Esophagus squamous epithelium (tissue), 5 donors: ENCODE results near the gene CHMP1A. TPM values are rescaled to one million over a fixed set of nuclear protein-coding genes. Genes with fewer than 3 reads are reported as not detected.

ENCODE experiments used
- DNase-seq: peaks from one replicate; lab custom pipeline; 2025; lab: John Stamatoyannopoulos, UW
- H3K27ac ChIP-seq, 4 donors: fragments of 200-600 bp; sonication (generic); one replicate each; pipeline ENCODE4 v1.5.1; 2016 to 2019; ENCODE audit warnings: mild to moderate bottlenecking in 1 of 4
- H3K27me3 ChIP-seq, 4 donors: fragments of 200-600 bp; sonication (generic); 1 replicate in 3 of 4; 2 replicates in 1 of 4; pipeline versions ENCODE4 v1.5.1 to v1.6.0; 2017 to 2021; ENCODE audit warnings: antibody characterized with exemption in 1 of 4
- H3K36me3 ChIP-seq, 3 donors: fragments of 200-600 bp; sonication (generic); one replicate each; pipeline ENCODE4 v1.5.1; 2016 to 2019
- H3K4me1 ChIP-seq, 3 donors: fragments of 200-600 bp; sonication (generic); one replicate each; pipeline ENCODE4 v1.5.1; 2017 to 2019
- H3K4me3 ChIP-seq, 4 donors: fragments of 200-600 bp; sonication (generic); 1 replicate in 3 of 4; 2 replicates in 1 of 4; pipeline ENCODE4 v1.5.1; 2016 to 2019; ENCODE audit warnings: mild to moderate bottlenecking in 2 of 4, moderate library complexity in 1 of 4
- H3K9me3 ChIP-seq, 3 donors: fragments of 200-600 bp; sonication (generic); one replicate each; pipeline ENCODE4 v1.5.1; 2016 to 2019
- POLR2A ChIP-seq, 4 donors: fragments of 450-650 bp; IDR thresholded peaks; one replicate each; pipeline ENCODE4 v1.6.1; 2017; ENCODE audit warnings: antibody characterized with exemption in 4 of 4, mild to moderate bottlenecking in 4 of 4, moderate library complexity in 3 of 4
- WGBS, 2 donors: methylation state at CpG; one replicate each; pipeline ENCODE4 v1.1.5; 2018; 5-methylcytosine and 5-hydroxymethylcytosine counted together
- intact Hi-C: fragments of 100-400 bp; cut with DNase I; formaldehyde crosslinking; loops from one replicate; pipeline ENCODE4 v1.15.0; 2022
- total RNA-seq, 4 donors: library from RNA; depleted of rRNA; stranded (reverse); fragments of >200 nt; gene quantifications; one replicate each; pipeline ENCODE4 v1.1.0, GENCODE V29; 2016
- TF ChIP-seq, protein P1 (sequence below), 6 experiments: fragments of 450-650 bp in 4 of 6; fragments of 200-600 bp in 2 of 6; sonication (generic) in 2 of 6; IDR thresholded peaks; one replicate each; pipeline ENCODE4 v1.5.1; 2016 to 2019; ENCODE audit warnings: antibody characterized with exemption in 6 of 6, mild to moderate bottlenecking in 4 of 6, moderate library complexity in 4 of 6
- donor health status: DM: yes; HTN: yes; CAD: no.

The CHMP1A gene
- total RNA-seq, 4 donors from 2014 or later = 83.0 to 116 (median 104) TPM

DNA sequence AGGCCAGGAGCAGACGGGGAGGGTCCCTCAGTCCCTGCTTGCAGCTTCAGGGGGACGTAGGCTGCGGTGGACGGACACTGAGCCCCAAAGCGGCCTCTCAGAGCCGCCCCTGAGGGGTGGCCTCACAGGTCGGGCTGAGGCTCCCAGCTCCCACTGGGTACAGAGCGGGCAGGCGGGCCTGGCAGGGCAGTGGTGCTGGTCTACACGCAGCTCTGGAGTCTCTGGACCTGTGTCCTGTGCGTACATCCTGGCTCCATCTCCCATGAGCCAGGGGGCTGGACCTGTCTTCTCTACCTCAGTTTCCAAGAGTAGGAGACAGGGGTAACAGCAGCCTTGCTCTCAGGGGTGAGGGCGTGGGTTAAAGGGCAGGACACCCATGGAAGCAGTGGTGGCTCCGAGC is 42.3 kb downstream of the CHMP1A start:
- H3K36me3 ChIP-seq = no peaks in the 10 kb centered on the region
- peaks cover 0 to 45% (median 0%) of the 10 kb centered on the region in 4 donors for H3K27me3 ChIP-seq
- H3K9me3 ChIP-seq = no peaks in the 10 kb centered on the region
- H3K27ac ChIP-seq = no peak overlapping the region
- H3K4me1 ChIP-seq = peaks cover 0 to 11% (median 0%) of the 10 kb centered on the region in 3 donors
- TF ChIP-seq POLR2A (IDR thresholded peaks at IDR 0.05) = no peak
- TF ChIP-seq, protein P1, sequence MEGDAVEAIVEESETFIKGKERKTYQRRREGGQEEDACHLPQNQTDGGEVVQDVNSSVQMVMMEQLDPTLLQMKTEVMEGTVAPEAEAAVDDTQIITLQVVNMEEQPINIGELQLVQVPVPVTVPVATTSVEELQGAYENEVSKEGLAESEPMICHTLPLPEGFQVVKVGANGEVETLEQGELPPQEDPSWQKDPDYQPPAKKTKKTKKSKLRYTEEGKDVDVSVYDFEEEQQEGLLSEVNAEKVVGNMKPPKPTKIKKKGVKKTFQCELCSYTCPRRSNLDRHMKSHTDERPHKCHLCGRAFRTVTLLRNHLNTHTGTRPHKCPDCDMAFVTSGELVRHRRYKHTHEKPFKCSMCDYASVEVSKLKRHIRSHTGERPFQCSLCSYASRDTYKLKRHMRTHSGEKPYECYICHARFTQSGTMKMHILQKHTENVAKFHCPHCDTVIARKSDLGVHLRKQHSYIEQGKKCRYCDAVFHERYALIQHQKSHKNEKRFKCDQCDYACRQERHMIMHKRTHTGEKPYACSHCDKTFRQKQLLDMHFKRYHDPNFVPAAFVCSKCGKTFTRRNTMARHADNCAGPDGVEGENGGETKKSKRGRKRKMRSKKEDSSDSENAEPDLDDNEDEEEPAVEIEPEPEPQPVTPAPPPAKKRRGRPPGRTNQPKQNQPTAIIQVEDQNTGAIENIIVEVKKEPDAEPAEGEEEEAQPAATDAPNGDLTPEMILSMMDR (IDR thresholded peaks at IDR 0.05) = no peak
- no peak overlapping the region for H3K4me3 ChIP-seq
- DNase-seq = no peak
- intact Hi-C loops = no loop called here
- WGBS, 2 donors = no CpG with 5 or more reads among the region's 13 CpGs

DNA sequence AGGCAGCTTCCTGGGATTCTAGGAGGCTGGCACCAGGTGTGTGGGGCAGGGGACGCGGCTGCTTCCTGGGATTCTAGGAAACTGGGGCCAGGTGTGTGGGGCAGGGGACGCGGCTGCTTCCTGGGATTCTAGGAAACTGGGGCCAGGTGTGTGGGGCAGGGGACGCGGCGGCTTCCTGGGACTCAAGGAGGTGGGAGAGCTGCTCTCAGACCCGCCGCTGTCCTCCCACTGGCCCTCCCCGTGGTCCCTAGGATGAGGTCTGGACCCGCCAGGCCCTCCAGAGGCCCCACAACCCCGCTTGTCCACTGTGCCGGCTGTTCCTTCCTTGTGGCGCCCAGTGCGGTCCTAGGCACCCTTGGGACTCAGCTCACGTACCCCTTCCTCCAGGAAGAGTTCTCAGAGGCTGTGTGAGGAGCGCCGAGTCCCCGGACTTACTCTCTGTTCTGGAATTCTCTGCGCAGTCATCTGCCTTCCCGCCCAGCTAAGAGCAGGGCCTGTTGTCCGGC is 43.5 kb downstream of the CHMP1A start:
- Histone ChIP-seq H3K4me3 (no peak overlapping the region), H3K4me1 (peaks cover 0 to 11% (median 0%) of the 10 kb centered on the region in 3 donors), H3K9me3 (no peaks in the 10 kb centered on the region), H3K27ac (no peak overlapping the region), H3K27me3 (peaks cover 0 to 40% (median 0%) of the 10 kb centered on the region in 4 donors), H3K36me3 (no peaks in the 10 kb centered on the region)
- WGBS, 2 donors = 82 to 92% methylated on average over 3 to 12 of the region's 22 CpGs
- intact Hi-C loops = no loop called here
- DNase-seq = no peak
- no peak for TF ChIP-seq POLR2A (IDR thresholded peaks at IDR 0.05)
- TF ChIP-seq, protein P1 (IDR thresholded peaks at IDR 0.05) = no peak

DNA sequence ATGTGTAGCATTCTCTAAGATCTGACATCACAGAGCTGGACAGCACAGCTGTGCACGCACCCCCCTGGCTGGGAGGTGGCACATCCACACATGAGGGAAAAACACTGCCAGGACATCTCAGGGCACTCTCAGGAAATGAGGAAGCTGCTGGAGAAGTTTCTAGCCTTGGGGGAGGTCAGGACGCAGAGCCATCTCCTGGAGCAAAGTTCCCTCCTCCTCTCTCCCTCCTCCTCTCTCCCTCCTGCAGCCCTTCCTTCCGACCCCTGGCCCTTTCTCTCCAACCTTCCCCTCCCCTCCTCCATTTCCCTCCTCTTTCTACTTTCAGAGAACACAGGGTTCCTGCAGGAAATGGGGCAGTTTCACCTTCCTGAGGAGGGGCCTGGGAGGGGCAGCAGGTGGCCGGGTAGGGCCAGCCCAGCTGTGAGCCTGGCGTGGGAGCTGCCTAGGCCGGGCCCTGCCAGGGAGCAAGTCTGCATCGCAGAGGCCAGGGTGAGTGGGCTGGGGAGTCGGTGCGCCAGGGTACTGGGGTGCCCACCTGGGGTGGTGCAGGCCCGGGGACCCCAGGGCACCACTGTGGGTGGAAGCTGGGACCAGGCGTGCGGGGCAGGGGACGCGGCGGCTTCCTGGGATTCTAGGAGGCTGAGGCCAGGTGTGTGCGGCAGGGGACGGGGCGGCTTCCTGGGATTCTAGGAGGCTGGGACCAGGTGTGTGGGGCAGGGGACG is 44.1 kb downstream of the CHMP1A start, which contains the start of gene DPEP1:
Gene DPEP1, plus strand, starts transcription at position 412 of the 723 bp plus-strand sequence. CDS start 16,769 bp downstream, outside the sequence.
- no peaks in the 10 kb centered on the region for H3K9me3 ChIP-seq
- H3K27ac ChIP-seq = no peak within 1 kb of the TSS
- TF ChIP-seq, protein P1 (IDR thresholded peaks at IDR 0.05) = no peak
- no peak for TF ChIP-seq POLR2A (IDR thresholded peaks at IDR 0.05)
- intact Hi-C loops = no loop called here
- H3K27me3 ChIP-seq = peaks cover 0 to 46% (median 0%) of the 10 kb centered on the region in 4 donors
- 32 to 63% methylated on average over 3 to 8 of the region's 19 CpGs for WGBS, 2 donors
- no peak for DNase-seq
- H3K4me1 ChIP-seq = peaks cover 0 to 11% (median 0%) of the 10 kb centered on the region in 3 donors
- no peak within 1 kb of the TSS for H3K4me3 ChIP-seq
- no peaks in the 10 kb centered on the region for H3K36me3 ChIP-seq

- no peak for DNase-seq
- Histone ChIP-seq H3K27ac (no peak overlapping the region), H3K4me3 (no peak overlapping the region), H3K27me3 (peaks cover 0 to 46% (median 0%) of the 10 kb centered on the region in 4 donors), H3K36me3 (no peaks in the 10 kb centered on the region), H3K4me1 (peaks cover 0 to 11% (median 0%) of the 10 kb centered on the region in 3 donors), H3K9me3 (no peaks in the 10 kb centered on the region)
- TF ChIP-seq, protein P1 (IDR thresholded peaks at IDR 0.05) = no peak
- TF ChIP-seq POLR2A (IDR thresholded peaks at IDR 0.05) = no peak
- WGBS, 2 donors = 80% methylated on average over 15 to 20 of the region's 20 CpGs
- intact Hi-C loops = no loop called here
These were observed 44.9 kb downstream of the CHMP1A start for GRCh38 chr16:89612415-89613166.

DNA sequence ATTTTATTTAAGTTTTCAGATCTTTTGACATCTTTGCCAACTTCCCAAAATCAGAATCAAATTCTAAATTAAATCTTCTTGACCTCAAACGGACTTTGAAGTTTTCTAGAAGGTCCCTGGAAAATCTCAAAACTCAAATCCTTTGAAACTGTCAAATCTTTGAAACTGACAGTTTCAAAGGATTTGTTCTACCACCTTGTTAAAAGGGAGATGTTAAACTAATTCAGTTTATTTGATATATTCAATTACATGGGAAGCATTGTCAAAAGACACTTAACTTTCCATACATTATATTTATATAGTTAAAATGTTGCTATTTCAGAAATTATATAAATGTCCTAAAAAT is 47.4 kb downstream of the CHMP1A start:
- TF ChIP-seq POLR2A (IDR thresholded peaks at IDR 0.05) = no peak
- TF ChIP-seq, protein P1 (IDR thresholded peaks at IDR 0.05) = no peak
- peaks cover 0 to 49% (median 0%) of the 10 kb centered on the region in 4 donors for H3K27me3 ChIP-seq

More for the DNA sequence above, 47.4 kb downstream of the CHMP1A start:
- H3K27ac ChIP-seq = no peak overlapping the region
- 71% methylated on average over 1 of the region's 1 CpG for WGBS, 2 donors
- no peak overlapping the region for H3K4me3 ChIP-seq
- no peaks in the 10 kb centered on the region for H3K36me3 ChIP-seq
- no peaks in the 10 kb centered on the region for H3K4me1 ChIP-seq
- no peaks in the 10 kb centered on the region for H3K9me3 ChIP-seq
- no peak for DNase-seq
- intact Hi-C loops = no loop called here
